ENCODE data around the gene DPH7. TPM values are rescaled to one million over a fixed set of nuclear protein-coding genes. Genes with fewer than 3 reads are reported as not detected.

DPH7 gene
- total and polyA plus RNA-seq, 2 of the 8 experiments (the other 6 are each of a cell fraction or from before 2014, with no cell fraction given) = 44.6 to 45.5 TPM

GRCh38 chr9:137593176-137593575, 14.5 kb upstream of the DPH7 start:
- ChIA-PET POLR2A (ENCODE audit: partially characterized antibody) (interaction anchor here (0.7 to 6.2 kb wide), 5 partner anchors 10 to 277 kb away, joined by 3 to 45 read pairs (median 4); partner anchors contain the start of gene DPH7), CTCF (ENCODE audit: partially characterized antibody) (interaction anchor here (1.0 to 2.7 kb wide), 2 partner anchors 10 to 47 kb away, joined by 3 to 19 read pairs; no protein-coding TSS in a partner anchor)
- Histone ChIP-seq H3K23me2 (ENCODE audit: low read depth, low read length) (peaks cover 8% of the 10 kb centered on the region; the same call in 1 of the 2 replicates), H3K4me1 (replicated peaks in 1 of 4; ENCODE audit: control insufficient read depth in 3 of 4, insufficient read depth in 4 of 4, low read length in 3 of 4) (peaks cover 0 to 7% (median 5%) of the 10 kb centered on the region in 4 experiments; a peak in 5 of 7 replicates), H3K56ac (replicated peaks; ENCODE audit: insufficient read length, low read depth, low read length) (no peak overlapping the region), H4K8ac (ENCODE audit: extremely low read depth, insufficient read depth, low read length) (no peak overlapping the region), H3K9me3 (ENCODE audit: insufficient read depth in 2 of 2, low read depth in 1 of 2, low read length in 1 of 2) (no peaks in the 10 kb centered on the region), H2AK5ac (ENCODE audit: low read depth, low read length) (no peak overlapping the region), H3K27ac (ENCODE audit: low read depth, low read length) (no peak overlapping the region), H2BK120ac (replicated peaks; ENCODE audit: low read depth, low read length) (no peak overlapping the region), H3K14ac (ENCODE audit: insufficient read length) (no peak overlapping the region), H2BK12ac (ENCODE audit: low read depth, low read length) (no peak overlapping the region), H3K79me2 (ENCODE audit: control insufficient read depth in 1 of 2, insufficient read depth in 2 of 2, low read length in 2 of 2) (peaks cover 0 to 16% of the 10 kb centered on the region in 2 experiments; a peak in 2 of 4 replicates), H3K79me1 (ENCODE audit: low read depth, low read length) (peaks cover 11% of the 10 kb centered on the region), H4K20me1 (replicated peaks in 1 of 2; ENCODE audit: control insufficient read depth in 1 of 2, insufficient read depth in 2 of 2, low read length in 2 of 2) (peaks cover 10 to 11% of the 10 kb centered on the region in 2 experiments), H3K4ac (replicated peaks; ENCODE audit: insufficient read length, low read depth, low read length) (no peak overlapping the region), H4K91ac (replicated peaks; ENCODE audit: insufficient read length, low read length) (no peak overlapping the region), H3K36me3 (ENCODE audit: control insufficient read depth in 2 of 4, insufficient read depth in 4 of 4, low read length in 3 of 4) (peaks cover 5 to 7% (median 5%) of the 10 kb centered on the region in 4 experiments; a peak in 7 of 8 replicates), H3K18ac (ENCODE audit: extremely low read depth, low read length) (no peak overlapping the region), H3K27me3 (replicated peaks in 1 of 4; ENCODE audit: control insufficient read depth in 3 of 4, extremely low read depth in 1 of 4, insufficient read depth in 3 of 4, low read length in 3 of 4) (no peaks in the 10 kb centered on the region; a peak in 1 of 7 replicates), H3K4me3 (ENCODE audit: extremely low read depth in 1 of 4, insufficient read depth in 2 of 4, low read depth in 3 of 4, low read length in 4 of 4) (no peak overlapping the region), H2AFZ (ENCODE audit: low read length) (no peak overlapping the region), H2BK15ac (ENCODE audit: low read length) (no peak overlapping the region), H3K9ac (replicated peaks in 1 of 4; ENCODE audit: extremely low read depth in 1 of 4, low read depth in 3 of 4, low read length in 3 of 4) (no peak overlapping the region), H2BK5ac (ENCODE audit: low read depth, low read length) (no peak overlapping the region), H4K5ac (ENCODE audit: insufficient read length, low read depth, low read length) (no peak overlapping the region), H3K23ac (ENCODE audit: insufficient read length) (no peak overlapping the region), H3K4me2 (ENCODE audit: insufficient read depth in 1 of 2, low read depth in 2 of 2, low read length in 2 of 2) (no peak overlapping the region), H2BK20ac (ENCODE audit: low read length) (no peak overlapping the region)
- TF ChIP-seq RFX5 (IDR thresholded peaks at IDR 0.05; ENCODE audit: borderline replicate concordance, low read depth, low read length) = no peak
- TF ChIP-seq CTCF (IDR thresholded peaks at IDR 0.05; ENCODE audit: control extremely low read depth in 1 of 3, insufficient read depth in 1 of 3, low read depth in 1 of 3, low read length in 3 of 3) = no peak
- TF ChIP-seq NRF1 (IDR thresholded peaks at IDR 0.05; ENCODE audit: low read depth, low read length) = no peak
- no peak for FAIRE-seq
- 85% methylated on average over 12 of the region's 12 CpGs; no CpG with 5 or more reads in 1 of the 2 experiments for WGBS, 2 experiments (ENCODE audit: extremely low coverage in 1 of 2, insufficient coverage in 1 of 2, insufficient read length in 1 of 2, insufficient replicate concordance in 2 of 2, low coverage in 1 of 2, low lambda C conversion rate in 2 of 2, missing lambda C conversion rate in 1 of 2)
- DNase-seq (ENCODE audit: low read depth in 1 of 2, low spot score in 2 of 2) = no peak
